ENCODE data around the gene SEMA3C.

DNA sequence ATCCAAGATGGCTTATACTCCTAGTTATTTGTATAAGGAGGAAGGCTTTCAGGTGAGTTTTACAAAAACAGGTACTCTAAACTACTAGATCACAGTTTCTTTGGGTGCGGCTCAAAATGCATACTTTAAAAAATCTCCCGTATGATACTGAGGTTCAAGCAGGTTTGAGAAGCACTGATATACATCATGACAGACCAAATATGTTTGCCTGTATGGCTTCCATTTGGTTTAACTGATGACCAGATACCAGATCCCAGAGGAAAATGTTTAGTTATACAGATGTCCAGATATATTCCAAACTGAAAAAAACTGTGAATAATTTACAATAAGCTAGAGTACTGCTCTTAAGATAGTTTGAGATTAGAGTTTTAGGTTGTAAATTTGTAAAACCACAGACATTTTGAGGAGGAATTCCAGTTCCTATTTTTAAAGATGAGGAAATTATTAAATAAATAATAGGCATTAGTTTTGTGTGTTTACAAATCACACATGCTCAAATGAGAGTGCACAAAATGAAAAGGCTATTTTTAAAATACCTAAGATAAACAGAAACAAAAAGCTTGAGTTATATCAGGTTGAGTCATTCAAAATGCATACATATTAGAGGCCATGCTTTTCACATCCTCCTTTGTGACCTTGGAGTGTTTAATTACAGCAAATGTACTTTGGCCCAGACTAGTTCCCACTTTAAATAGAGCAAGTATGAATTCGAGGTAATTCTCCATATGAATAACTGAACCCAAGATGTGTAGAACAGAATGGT lies 60.5 kb downstream of the SEMA3C start:
- TF ChIP-seq, protein P1, sequence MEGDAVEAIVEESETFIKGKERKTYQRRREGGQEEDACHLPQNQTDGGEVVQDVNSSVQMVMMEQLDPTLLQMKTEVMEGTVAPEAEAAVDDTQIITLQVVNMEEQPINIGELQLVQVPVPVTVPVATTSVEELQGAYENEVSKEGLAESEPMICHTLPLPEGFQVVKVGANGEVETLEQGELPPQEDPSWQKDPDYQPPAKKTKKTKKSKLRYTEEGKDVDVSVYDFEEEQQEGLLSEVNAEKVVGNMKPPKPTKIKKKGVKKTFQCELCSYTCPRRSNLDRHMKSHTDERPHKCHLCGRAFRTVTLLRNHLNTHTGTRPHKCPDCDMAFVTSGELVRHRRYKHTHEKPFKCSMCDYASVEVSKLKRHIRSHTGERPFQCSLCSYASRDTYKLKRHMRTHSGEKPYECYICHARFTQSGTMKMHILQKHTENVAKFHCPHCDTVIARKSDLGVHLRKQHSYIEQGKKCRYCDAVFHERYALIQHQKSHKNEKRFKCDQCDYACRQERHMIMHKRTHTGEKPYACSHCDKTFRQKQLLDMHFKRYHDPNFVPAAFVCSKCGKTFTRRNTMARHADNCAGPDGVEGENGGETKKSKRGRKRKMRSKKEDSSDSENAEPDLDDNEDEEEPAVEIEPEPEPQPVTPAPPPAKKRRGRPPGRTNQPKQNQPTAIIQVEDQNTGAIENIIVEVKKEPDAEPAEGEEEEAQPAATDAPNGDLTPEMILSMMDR (IDR thresholded peaks at IDR 0.05 in 8 of 11, conservative IDR thresholded peaks at IDR 0.05 in 3 of 11): no peak
- TF ChIP-seq POLR2A (IDR thresholded peaks at IDR 0.05): no peak
- no peak for TF ChIP-seq POLR2AphosphoS5 (IDR thresholded peaks at IDR 0.05)

Measured in spleen (tissue), 7 donors.